DMS114 treated with DMSO at 0.1 percent for 48 hours (cell line): ENCODE measurements around the gene CDKN1C.

ENCODE experiments used
- DNase-seq: peaks from one replicate; lab custom pipeline; 2025; ENCODE audit not compliant: unreplicated experiment; lab: John Stamatoyannopoulos, UW

The CDKN1C gene

DNA sequence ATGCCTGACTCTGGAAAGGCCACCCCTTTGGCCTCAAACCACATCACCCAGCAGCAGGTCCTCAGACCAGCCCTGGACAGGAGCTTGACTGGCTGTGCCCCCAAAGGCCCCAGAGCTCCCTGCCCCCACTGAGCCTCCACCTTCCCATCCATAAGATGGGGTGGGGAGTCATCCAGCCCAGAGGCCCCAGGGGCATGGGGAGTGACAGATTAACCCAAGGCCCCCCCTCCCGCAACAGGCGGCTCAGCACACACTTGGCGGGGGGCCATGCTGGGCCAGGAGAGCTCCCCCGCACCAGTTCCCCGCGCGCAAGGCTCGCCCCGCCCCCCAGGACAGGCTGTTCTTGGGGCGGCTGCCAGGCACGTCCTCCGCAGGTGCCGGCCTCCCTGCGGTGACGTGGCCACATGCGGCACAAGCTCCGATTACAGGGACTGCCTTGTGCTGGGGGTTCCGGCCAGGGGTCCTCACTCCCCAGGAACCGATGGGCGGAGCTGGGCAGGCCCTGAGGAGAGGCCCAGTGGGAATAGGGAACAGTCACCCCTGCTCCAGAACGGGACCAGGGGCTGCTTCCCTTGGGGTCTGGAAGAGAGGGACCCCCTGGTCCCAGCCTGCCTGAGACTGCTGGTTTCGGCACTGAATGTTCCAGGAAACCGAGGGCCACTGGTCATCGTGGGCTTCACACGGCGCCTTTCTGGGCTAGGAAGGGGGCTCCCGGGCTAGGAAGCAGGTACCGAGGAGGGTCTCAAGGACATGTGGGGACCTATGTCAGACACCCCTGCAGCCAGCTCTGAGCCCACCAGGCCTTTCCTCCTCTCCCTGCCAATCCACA, 5.1 kb upstream of the CDKN1C start:
- no peak for DNase-seq

DNA sequence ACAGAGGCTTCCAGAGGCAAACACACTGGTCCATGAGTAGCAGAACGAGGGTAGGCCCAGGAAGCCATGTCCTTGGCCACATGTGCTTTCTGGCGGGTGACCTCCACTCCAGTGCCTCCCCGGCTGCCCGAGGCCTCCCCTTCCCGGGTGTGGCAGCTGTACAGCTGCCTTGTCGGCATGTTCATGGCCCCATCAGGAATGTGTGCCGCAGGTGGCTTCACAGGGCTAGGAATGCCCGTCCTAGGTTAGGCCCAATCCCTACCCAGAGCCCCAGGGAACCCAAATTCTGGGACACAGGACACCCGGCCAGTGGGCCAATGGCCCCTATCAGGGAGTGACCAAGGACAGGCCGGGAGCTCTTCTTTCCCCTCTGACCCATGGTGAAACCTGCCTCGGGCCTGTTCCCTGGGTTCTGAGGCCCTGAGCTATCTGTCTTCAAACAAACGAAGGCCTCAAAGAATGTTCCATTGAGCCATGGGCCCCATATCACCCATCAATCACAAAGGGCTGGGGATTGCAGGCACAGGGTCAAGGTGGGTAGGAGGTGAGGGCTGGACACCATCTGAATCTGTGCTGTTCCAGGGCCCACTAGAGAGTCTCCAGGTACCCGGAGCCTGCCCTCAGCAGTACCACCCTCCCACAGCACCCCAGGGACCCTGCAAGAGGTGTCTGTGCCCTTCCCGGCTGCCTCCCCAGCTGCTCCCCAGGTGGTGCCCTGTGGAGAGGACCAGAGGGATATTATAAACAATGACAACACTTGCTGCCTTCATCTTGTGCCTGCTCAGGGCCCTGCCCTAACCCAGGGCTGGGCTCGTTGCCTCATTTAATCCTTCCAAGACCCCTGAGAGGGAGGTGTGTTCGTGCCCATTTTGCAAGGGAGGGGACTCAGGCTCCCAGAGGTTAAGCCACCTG, 4.0 kb upstream of the CDKN1C start:
- no peak for DNase-seq

DNA sequence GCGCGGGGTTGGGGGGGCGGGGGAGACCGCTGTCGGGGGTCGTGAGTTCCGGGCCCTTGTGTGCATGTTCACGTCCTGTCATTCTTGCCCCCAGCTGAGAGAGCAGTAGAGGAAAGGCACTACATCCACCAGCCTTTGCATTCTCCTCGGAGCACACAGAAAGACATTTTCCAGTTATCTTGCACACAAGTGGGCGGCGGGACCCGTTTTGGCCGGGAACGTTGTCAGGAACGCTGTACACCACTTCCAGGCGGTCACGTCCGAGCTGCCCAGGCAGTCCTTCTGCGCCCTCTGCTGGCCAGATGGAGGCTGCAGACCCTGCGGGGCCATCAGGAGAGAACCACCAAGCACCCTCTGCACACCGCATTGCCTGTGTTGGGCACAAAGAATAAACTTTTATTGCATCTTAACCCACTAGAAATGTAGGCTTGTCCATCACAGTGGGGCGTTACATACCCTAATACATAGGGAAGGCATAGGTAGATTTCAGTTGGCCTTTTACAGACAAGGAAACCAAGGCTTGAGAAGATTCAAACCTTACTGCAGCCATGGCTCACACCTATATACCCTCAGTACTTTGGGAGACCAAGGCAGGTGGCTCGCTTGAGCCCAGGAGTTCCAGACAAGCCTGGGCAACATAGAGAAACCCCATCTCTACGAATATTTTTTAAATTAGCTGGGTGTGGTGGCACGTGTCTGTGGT, 2.8 kb upstream of the CDKN1C start:
- DNase-seq = peak; percentile 47

DNA sequence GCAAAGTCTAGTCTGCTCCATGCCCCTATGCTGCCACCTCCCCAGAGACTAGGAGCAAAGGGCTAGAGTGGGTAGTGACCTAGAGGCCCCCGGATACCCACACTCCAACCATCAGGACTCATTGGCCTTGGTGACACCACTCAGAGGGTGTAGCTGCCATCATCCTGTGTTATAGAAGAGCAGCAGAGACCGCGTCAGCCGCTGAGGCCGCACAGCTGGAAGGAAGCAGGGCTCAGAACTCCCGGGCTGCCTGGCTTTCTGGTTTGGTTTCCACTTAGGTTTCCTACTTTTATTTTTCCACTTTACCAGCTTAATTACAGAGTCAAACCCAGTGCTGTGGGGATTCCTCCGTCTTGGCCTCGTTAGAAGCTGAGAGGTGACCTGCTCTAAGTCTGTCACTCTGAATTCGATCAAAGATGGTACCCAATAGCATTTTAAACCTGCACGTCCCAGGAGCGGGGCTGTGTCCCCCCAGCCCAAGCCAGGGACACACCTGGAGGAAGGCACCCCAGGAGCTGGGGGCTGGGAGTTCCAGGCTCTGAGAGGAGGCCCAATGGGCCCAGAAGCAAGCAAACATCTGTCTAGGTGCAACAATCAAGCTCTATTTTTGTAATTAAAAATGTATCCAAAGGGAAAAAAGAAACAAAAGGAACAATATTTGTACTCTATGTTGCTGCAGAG, 2.1 kb upstream of the CDKN1C start:
- DNase-seq = no peak

DNA sequence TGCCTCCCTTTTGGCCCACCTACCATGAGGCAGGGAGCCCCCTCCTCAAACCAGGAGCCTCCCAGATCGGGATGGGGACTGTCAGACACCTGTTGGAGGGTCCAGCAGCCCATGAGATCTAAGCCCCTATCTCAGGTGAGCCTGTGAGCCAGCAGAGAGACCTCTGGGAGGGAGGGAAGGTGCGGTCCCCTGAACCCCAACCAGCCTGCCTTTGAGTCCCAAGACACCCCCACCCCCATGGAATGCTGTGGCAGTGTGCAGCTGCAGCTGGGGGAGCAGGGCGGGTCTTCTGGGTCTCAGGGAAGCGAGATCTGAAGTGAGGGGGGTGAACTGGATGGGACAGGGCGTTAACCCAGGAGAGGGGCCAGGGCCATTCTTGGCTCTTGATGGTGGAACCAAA, 1.4 kb upstream of the CDKN1C start:
- no peak for DNase-seq

DNA sequence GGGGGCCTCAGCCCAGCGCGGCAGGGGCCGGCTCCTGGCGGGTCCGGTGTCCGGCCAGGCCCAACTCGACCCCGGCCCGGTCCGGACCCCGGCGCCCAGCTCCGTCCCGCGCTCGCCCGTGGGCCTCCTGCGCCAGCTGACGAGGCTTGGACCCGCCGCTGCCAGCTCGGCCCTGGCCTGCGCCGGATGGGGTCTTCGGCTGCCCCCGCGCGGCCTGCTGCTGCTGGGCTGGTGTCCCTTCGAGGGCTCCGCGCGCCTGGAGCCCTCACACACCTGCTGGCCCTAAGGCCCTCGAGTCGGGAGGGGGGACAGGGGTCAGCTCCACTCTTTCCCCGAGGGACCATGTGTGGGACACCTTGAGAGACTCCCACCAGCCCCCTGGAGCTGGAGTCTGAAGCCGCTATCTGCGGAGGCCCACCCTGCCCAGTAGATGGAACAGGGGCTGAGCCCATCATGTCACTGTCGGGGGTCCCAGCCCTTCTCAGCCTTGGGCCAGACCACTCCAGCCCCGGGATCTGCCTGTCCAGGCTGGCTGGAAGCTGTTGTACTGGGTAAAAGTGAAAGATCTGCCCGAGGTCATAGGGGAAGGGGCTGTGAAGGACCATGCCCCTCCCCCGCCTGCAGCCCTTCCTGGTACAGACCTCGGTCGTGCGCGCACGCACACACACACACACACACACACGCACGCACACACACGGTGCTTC, 768 bp upstream of the CDKN1C start:
- DNase-seq = no peak

DNA sequence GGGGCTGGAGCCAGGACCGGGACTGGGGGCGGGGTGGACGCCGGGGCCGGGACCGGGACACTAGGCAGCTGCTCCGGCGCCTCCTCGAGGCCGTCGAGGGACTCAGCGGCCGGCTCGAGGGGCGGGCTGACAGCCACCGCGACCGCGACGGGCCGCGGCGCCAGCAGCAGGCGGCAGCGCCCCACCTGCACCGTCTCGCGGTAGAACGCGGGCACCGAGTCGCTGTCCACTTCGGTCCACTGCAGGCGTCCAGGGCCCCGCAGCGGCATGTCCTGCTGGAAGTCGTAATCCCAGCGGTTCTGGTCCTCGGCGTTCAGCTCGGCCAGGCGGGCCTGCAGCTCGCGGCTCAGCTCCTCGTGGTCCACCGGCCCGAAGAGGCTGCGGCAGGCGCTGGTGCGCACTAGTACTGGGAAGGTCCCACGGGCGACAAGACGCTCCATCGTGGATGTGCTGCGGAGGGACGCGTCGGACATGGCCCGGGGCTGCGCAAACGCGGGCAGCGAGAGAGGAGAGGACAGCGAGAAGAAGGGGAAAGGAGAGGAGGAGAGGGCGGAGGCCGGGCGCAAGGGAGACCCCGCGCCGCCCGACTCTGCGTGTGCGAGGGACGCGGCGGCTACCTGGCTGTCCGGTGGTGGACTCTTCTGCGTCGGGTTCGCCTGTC, 428 bp downstream of the CDKN1C start:
- DNase-seq = no peak

DNA sequence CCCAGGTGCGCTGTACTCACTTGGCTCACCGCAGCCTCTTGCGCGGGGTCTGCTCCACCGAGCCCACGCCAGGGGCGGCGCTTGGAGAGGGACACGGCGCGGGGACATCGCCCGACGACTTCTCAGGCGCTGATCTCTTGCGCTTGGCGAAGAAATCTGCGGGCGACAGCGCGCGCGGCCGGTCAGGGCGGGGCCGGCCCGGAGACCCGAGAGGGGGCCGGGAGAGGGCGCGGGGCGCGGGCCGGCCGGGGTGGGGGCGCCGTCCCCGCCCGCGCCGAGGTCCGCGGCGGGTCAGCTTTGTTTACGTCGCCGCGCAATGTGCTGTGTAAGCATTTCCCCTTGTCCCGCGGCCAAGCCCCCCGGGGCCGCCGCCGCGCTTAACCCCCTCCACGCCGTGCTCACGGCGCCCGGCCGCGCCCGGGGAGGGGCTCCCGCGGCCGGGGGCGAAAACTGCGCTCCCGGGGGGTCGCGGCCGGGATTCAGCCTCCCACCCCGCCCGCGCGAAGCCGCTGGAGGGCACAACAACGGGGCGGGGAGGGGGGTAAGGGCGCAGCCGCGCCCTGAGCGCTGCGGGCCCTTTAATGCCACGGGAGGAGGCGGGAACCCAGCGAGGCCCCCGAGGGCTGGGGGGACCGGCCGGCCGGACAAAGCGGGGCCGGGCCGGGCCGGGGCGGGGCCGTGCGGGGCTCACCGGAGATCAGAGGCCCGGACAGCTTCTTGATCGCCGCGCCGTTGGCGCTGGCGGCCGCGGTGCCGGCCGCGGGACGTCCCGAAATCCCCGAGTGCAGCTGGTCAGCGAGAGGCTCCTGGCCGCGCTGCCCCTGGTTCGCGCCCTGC, 1.4 kb downstream of the CDKN1C start:
- DNase-seq = no peak

DNA sequence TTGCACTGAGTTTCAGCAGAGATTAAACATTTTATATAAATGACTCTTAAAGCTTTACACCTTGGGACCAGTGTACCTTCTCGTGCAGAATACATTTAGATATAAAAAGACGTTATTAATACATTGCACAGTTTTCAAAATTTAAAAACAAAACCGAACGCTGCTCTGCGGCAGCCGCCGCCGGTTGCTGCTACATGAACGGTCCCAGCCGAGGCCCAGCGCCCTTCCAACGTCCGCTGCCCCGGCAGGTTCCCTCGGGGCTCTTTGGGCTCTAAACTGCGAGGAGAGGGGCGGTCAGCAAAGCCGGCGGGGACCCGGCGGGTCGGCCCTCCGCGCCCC, 2.0 kb downstream of the CDKN1C start:
- DNase-seq = no peak

DNA sequence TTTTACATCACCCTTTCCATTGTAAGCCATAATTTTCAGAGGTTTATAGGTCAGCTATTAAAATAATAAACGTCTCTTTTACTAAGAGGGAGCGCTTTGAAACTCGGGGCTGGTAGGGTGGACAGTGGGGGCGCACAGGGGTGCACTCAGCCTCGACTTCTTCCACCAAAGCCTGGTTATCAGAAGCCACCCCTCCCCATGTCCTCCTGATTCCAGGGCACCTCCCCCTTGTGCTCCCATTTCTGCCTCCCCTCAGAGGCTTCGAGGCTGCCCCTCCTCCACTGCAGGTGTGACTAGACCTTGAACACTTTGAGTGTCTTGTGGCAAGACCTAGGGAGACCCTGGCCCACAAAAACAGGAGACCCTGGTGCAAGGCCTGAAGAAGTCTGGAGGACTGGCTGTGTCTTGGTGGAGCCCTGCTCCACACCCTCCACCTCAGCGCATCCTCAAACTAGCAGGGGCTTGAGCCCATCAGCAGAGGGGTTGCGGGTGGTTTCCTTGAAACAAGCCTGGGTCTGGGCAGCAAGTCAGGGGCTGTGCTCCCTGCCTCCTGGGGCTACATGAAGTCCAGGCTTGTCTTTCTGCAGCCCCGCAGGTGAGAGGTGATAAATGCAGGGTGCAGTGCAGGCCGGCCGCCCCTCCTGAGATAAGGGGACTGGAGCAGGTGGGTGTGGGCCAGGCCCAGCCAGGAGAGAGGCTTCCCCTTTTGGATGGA, 3.0 kb downstream of the CDKN1C start:
- no peak for DNase-seq

DNA sequence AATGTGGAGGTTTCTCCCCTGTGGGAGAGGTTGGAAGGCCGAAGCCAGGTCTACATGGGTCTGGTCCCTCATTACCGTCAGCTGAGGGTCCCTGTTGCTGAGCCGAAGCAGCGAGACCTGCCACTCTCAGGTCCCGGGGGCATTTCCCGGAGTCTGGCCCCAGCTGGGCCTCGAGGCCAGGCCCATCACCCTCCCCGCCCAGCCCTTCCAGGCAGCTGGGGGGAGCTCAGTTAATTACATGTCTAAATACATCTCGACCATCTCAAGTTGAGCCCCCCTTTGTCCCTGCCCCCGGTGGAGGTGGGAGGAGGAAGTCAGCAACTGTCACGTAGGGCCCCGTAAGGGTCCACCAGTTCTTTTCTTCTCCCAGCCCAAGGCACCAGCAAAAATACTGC, 3.6 kb downstream of the CDKN1C start:
- no peak for DNase-seq

DNA sequence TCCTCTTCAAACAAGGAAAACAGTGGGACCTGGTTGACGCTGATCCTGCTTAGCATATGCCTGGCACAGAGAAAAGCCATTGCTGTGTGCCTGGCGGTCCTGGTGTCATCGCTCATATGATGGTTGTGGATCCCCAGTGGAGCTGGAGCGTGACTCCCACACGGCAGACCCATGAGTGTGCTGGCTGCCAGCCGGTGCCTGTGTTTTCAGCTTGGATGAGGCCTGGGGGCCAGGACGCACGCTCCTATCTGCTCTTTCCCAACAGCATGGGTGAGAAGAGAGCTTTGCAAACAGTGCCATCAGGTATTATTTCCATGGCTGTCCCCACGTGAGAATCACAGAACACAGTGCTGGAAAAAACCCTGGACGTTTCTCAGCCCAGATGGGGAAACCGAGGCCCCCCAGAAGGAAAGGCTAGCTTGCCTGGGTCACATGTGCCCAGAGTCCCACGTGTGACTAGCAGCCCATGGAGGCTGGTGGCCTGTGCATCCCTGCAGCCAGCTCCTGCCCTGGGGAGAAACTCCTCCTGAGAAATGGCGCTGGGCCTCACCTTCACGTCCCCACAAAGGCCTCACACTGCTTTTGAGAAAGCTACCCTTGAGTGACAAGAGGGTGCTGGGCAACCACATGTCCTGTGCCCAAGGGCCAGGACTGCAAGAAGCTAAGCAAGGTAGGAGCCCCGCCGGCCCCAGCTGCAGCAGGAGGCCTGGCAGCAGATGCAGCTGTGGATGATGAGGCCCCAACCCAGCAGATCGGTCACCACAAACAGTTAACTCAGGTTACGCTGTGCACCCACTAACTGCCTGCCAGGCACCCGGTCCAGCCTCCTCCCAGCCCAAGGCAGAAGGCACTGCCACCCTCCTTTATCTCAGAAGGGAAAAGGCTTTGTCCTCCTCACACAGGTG, 4.2 kb downstream of the CDKN1C start:
- DNase-seq = no peak

DNA sequence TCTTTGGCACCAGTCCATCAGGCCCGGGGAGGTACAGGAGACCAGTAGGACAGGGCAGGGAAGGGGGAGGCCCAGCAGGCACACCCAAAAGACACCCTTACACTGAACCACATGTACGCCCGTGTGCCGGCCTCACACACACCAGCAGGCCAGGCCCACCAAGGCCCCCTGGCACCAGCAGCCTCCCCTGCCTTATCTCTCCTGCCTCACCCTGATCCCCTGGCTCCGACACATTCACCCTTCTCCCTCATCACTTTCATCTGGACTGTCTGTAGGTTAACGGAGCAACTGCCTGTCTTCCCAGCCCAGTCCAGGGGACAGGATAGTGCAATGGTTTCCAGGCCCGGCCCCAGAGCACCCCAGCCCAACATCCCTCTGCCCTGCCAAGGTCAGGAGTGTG, 4.9 kb downstream of the CDKN1C start:
- no peak for DNase-seq

DNA sequence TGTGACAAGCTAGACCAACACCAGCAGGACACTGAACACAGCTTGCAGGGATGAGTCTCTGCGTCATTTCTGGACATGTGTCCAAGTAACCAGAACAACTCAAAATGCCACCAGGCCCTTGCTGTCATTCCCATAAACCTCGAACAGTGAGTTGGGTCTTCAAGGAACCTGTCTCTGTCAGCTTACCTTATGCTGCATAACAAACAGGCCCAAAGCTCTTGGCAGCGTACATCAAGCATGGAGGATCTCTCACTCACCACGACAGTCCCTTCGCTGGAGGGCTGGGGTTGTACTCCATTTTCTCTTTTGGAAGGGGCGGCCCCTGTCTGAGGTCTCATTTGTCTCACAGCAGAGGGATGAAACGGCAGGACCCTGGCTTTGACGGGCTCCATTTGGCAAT, 6.8 kb downstream of the CDKN1C start:
- DNase-seq = no peak

DNA sequence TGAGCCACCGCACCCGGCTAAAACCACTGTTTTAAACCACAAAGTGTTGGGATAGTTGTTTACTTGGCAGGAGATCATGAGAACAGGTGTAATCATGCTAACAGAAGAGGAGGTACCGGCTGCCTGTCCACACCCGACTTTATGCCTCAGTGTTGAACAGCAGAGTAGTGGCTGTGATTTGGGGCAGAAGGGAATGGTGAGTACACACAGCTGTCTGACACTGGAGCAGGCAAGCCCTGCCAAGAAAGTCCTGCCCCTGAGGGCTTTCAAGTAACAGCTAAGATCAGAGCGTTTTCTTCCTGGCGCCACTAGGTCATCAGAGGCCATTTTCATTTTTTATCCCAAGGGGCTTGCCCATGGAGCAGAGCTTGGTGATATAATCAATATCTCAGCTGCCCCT, 8.1 kb downstream of the CDKN1C start:
- no peak for DNase-seq

DNA sequence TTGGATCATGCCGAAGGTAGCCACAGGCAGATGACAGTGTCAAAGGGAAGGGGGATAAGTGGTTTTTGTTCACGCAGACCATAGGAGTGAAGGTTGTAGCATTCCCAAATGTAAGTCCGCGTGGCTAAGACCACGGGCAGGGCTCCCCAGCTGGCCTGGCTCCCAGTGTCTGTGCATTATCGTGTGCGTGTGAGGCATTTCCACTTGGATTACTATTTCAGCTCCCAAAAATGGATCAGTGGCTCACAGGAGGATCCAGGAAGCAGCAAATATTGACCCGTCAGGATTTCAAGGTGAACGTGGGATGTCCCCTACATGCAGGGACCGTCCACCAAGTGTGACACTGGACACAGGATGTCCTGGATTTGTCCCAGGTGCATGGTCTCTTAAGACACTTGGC, 10.6 kb downstream of the CDKN1C start:
- DNase-seq = no peak

DNA sequence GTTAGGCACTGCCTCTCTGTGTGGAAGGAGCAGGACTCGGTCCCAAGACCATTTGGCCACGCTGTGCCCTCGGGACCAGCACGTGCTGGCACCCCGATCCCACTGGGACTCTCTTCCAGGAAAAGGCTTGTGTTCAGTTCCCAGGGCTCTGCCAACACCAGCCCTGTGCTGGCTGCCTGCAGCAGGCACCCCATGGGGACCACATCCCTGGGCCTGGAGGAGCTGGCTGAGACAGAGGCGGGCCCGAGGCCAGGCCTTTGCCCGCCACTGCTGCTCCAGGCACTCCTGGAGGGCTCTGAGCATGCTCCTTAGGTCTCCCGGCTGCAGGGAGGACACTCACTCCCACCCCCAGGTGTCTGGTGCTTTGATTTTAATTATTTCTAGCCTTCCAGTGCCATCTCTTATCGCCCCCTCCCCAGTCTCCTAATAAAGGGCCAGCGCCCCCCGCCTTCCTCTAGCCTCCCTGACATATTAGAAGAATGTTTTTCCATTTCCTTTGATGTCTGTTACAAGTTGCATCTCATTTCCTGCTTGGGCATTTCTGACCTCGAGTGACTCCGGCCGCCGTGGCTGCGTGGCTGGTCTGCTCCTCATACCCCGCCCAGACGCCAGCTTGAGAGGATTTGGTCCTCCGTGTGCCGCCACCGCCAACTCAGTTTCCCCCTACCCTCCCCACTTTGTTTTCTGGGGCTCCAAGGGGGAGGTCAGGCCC, 14.4 kb downstream of the CDKN1C start:
- no peak for DNase-seq
